ENCODE measurements around the gene KCNAB2. TPM values are rescaled to one million over a fixed set of nuclear protein-coding genes. Genes with fewer than 3 reads are reported as not detected.
"Not testable (repeated sequence)": the region's sequence is repeated elsewhere in the genome, so short reads cannot be mapped to it uniquely, and the experiment has no call there.

Gene KCNAB2
- total RNA-seq, 3 donors from 2014 or later: 199 to 230 (median 202) TPM

GRCh38 chr1:6051423-6051822, 5.7 kb downstream of the KCNAB2 start:
- H3K9me3 Mint-ChIP-seq: no peaks in the 10 kb centered on the region
- ATAC-seq (no peak), DNase-seq (no peak)
- H3K4me1 Mint-ChIP-seq (ENCODE audit: low read depth): peaks cover 11% of the 10 kb centered on the region
- peaks cover 26% of the 10 kb centered on the region for H3K36me3 Mint-ChIP-seq (ENCODE audit: insufficient read depth)
- no peaks in the 10 kb centered on the region for H3K27me3 Mint-ChIP-seq (ENCODE audit: low read depth)
- H3K4me3 Mint-ChIP-seq: no peak overlapping the region

GRCh38 chr1:6052543-6053205, 7.0 kb downstream of the KCNAB2 start:
- Mint-ChIP-seq H3K9me3 (no peaks in the 10 kb centered on the region), H3K4me1 (ENCODE audit: low read depth) (peaks cover 12% of the 10 kb centered on the region), H3K27me3 (ENCODE audit: low read depth) (no peaks in the 10 kb centered on the region), H3K36me3 (ENCODE audit: insufficient read depth) (peaks cover 28% of the 10 kb centered on the region), H3K4me3 (no peak overlapping the region)
- ATAC-seq: no peak
- peak; percentile 32 for DNase-seq

- DNase-seq: no peak
- H3K27me3 Mint-ChIP-seq (ENCODE audit: low read depth): no peaks in the 10 kb centered on the region
- no peak overlapping the region for H3K4me3 Mint-ChIP-seq
- ATAC-seq: no peak
- H3K9me3 Mint-ChIP-seq: no peaks in the 10 kb centered on the region
- peaks cover 13% of the 10 kb centered on the region for H3K4me1 Mint-ChIP-seq (ENCODE audit: low read depth)
- peaks cover 29% of the 10 kb centered on the region for H3K36me3 Mint-ChIP-seq (ENCODE audit: insufficient read depth)
These were observed 7.5 kb downstream of the KCNAB2 start for GRCh38 chr1:6053206-6053546.

- Mint-ChIP-seq H3K27me3 (ENCODE audit: low read depth) (no peaks in the 10 kb centered on the region), H3K9me3 (no peaks in the 10 kb centered on the region), H3K36me3 (ENCODE audit: insufficient read depth) (peaks cover 29% of the 10 kb centered on the region), H3K4me1 (ENCODE audit: low read depth) (peaks cover 11% of the 10 kb centered on the region), H3K4me3 (no peak overlapping the region)
- DNase-seq: no peak
- ATAC-seq: no peak
These were observed 8.9 kb downstream of the KCNAB2 start for GRCh38 chr1:6054596-6054995.

- no peak for ATAC-seq
- Mint-ChIP-seq H3K27me3 (ENCODE audit: low read depth) (no peaks in the 10 kb centered on the region), H3K4me3 (no peak overlapping the region), H3K9me3 (no peaks in the 10 kb centered on the region), H3K4me1 (ENCODE audit: low read depth) (peaks cover 9% of the 10 kb centered on the region), H3K36me3 (ENCODE audit: insufficient read depth) (peaks cover 27% of the 10 kb centered on the region)
- DNase-seq: no peak
These were observed 10.9 kb downstream of the KCNAB2 start for GRCh38 chr1:6056572-6056948.

- peaks cover 28% of the 10 kb centered on the region for H3K36me3 Mint-ChIP-seq (ENCODE audit: insufficient read depth)
- no peaks in the 10 kb centered on the region for H3K27me3 Mint-ChIP-seq (ENCODE audit: low read depth)
- H3K4me1 Mint-ChIP-seq (ENCODE audit: low read depth): peaks cover 9% of the 10 kb centered on the region
- DNase-seq: no peak
- no peak for ATAC-seq
- no peak overlapping the region for H3K4me3 Mint-ChIP-seq
- no peaks in the 10 kb centered on the region for H3K9me3 Mint-ChIP-seq
These were observed 11.6 kb downstream of the KCNAB2 start for GRCh38 chr1:6057170-6057845.

GRCh38 chr1:6059866-6060265, 14.2 kb downstream of the KCNAB2 start:
- Mint-ChIP-seq H3K27me3 (ENCODE audit: low read depth) (no peaks in the 10 kb centered on the region), H3K4me1 (ENCODE audit: low read depth) (peaks cover 12% of the 10 kb centered on the region), H3K36me3 (ENCODE audit: insufficient read depth) (peaks cover 24% of the 10 kb centered on the region), H3K9me3 (no peaks in the 10 kb centered on the region), H3K4me3 (no peak overlapping the region)
- ATAC-seq: no peak
- DNase-seq: no peak

GRCh38 chr1:6062670-6063069, 17.0 kb downstream of the KCNAB2 start:
- Mint-ChIP-seq H3K27me3 (ENCODE audit: low read depth) (no peaks in the 10 kb centered on the region), H3K4me1 (ENCODE audit: low read depth) (peaks cover 5% of the 10 kb centered on the region), H3K4me3 (no peak overlapping the region), H3K9me3 (no peaks in the 10 kb centered on the region), H3K36me3 (ENCODE audit: insufficient read depth) (peaks cover 18% of the 10 kb centered on the region)
- ATAC-seq (no peak), DNase-seq (no peak)

GRCh38 chr1:6063532-6064053, 17.9 kb downstream of the KCNAB2 start:
- not testable (repeated sequence) for H3K4me3 Mint-ChIP-seq; DNase-seq; ATAC-seq; H3K27me3 Mint-ChIP-seq (ENCODE audit: low read depth); H3K4me1 Mint-ChIP-seq (ENCODE audit: low read depth); H3K9me3 Mint-ChIP-seq
- H3K36me3 Mint-ChIP-seq (ENCODE audit: insufficient read depth): peaks cover 17% of the 10 kb centered on the region

- no peak for DNase-seq
- H3K4me3 Mint-ChIP-seq: no peak overlapping the region
- H3K27me3 Mint-ChIP-seq (ENCODE audit: low read depth): no peaks in the 10 kb centered on the region
- H3K36me3 Mint-ChIP-seq (ENCODE audit: insufficient read depth): peaks cover 14% of the 10 kb centered on the region
- no peak for ATAC-seq
- H3K9me3 Mint-ChIP-seq: no peaks in the 10 kb centered on the region
- H3K4me1 Mint-ChIP-seq (ENCODE audit: low read depth): peaks cover 4% of the 10 kb centered on the region
These were observed 19.6 kb downstream of the KCNAB2 start for GRCh38 chr1:6065093-6065858.

GRCh38 chr1:6066680-6067079, 21.0 kb downstream of the KCNAB2 start:
- no peak for ATAC-seq
- DNase-seq: no peak
- Mint-ChIP-seq H3K9me3 (no peaks in the 10 kb centered on the region), H3K27me3 (ENCODE audit: low read depth) (no peaks in the 10 kb centered on the region), H3K4me1 (ENCODE audit: low read depth) (peaks cover 4% of the 10 kb centered on the region), H3K36me3 (ENCODE audit: insufficient read depth) (peaks cover 13% of the 10 kb centered on the region), H3K4me3 (no peak overlapping the region)

- ATAC-seq (no peak), DNase-seq (no peak)
- Mint-ChIP-seq H3K27me3 (ENCODE audit: low read depth) (no peaks in the 10 kb centered on the region), H3K4me3 (no peak overlapping the region), H3K4me1 (ENCODE audit: low read depth) (peaks cover 4% of the 10 kb centered on the region), H3K36me3 (ENCODE audit: insufficient read depth) (peaks cover 8% of the 10 kb centered on the region), H3K9me3 (no peaks in the 10 kb centered on the region)
These were observed 22.4 kb downstream of the KCNAB2 start for GRCh38 chr1:6068073-6068472.

GRCh38 chr1:6068932-6069331, 23.2 kb downstream of the KCNAB2 start:
- Mint-ChIP-seq H3K9me3 (no peaks in the 10 kb centered on the region), H3K4me1 (ENCODE audit: low read depth) (peaks cover under 1% of the 10 kb centered on the region), H3K4me3 (no peak overlapping the region), H3K27me3 (ENCODE audit: low read depth) (no peaks in the 10 kb centered on the region), H3K36me3 (ENCODE audit: insufficient read depth) (peaks cover 4% of the 10 kb centered on the region)
- no peak for ATAC-seq
- no peak for DNase-seq

GRCh38 chr1:6069573-6069972, 23.9 kb downstream of the KCNAB2 start:
- ATAC-seq (no peak), DNase-seq (no peak)
- Mint-ChIP-seq H3K27me3 (ENCODE audit: low read depth) (no peaks in the 10 kb centered on the region), H3K4me1 (ENCODE audit: low read depth) (no peaks in the 10 kb centered on the region), H3K4me3 (no peak overlapping the region), H3K9me3 (no peaks in the 10 kb centered on the region), H3K36me3 (ENCODE audit: insufficient read depth) (peaks cover 4% of the 10 kb centered on the region)
